HG03064 (cell line): Measurements from ENCODE around the gene SNRNP200.

Source experiments
- ATAC-seq: cut with Tn5 transposase; IDR thresholded peaks from one replicate; pipeline ENCODE4 v1.9.1; 2021; ENCODE audit warnings: low read depth; ENCODE audit not compliant: unreplicated experiment

The SNRNP200 gene

DNA sequence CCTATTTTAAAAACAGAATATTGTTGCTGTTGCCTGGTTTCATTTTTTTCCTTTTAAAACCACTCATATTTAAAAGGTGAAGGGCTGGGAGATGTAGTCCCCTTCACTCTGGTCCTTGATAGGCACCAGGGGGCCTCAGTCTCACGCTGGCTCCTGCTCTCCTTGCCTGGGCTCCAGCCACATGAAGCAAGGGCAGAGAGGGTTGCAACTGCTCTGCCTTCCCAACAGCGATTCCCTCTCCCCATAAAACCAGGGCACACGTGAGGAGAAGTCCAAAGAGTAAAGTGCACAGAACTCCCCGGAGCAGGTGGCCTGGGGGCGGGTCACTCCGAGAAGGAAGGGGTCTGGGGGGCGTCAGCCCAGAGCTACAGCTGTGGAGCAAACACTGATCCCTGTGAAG, 52.3 kb downstream of the SNRNP200 start:
- ATAC-seq: no peak

GRCh38 chr2:96252526-96252925, 52.8 kb downstream of the SNRNP200 start:
- ATAC-seq: no peak

DNA sequence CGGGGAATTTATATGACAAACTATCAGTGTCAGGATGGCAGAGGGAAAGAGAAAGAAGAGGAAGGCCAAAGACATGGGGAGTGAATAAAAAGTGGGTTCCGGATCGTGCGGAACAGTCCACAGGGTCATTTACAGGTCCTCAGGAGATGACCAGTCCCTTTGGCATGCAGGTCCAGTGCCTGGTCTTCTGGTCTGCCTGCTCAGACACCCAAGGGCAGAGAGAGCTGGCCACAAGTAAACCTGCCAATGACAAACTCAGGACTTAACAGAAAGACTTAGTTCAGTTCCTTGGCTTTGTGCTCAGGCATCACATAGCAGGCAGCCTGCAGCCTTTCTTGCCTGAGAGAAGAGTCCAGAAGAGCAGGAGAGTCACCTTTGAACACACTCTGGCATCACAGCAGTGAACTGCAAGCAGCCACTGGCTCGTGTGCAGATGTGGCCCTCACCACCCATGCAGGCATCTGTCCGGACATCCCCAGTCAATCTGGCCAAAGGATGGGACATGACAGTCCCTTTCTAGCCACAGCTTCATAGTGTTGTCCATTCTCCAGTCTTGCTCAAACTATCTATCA, 53.5 kb downstream of the SNRNP200 start:
- ATAC-seq: no peak

GRCh38 chr2:96250188-96250587, 55.2 kb downstream of the SNRNP200 start:
- ATAC-seq: no peak

DNA sequence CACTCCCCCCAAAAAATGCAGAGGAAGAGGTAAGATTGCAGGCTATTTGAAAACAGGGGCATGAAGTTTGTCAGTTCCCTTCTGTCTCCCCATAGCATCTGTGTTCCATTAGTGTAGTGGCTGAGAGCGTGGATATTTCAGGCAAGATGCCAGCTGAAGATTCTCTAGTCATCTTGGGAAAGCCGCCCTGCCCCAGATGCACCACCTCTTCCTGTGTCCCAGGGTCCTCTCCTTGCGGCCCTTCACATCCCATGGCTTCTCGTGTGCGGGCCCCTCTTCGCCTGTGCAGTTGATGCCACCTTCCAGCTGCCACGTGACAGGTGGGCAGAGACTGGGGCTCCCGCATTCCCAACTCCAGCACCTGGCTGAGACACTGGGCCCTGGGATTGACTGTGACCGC, 55.7 kb downstream of the SNRNP200 start:
- no peak for ATAC-seq

- no peak for ATAC-seq
Measured at GRCh38 chr2:96248624-96249023, 56.7 kb downstream of the SNRNP200 start.

- ATAC-seq: no peak
Measured at GRCh38 chr2:96247896-96248295, 57.5 kb downstream of the SNRNP200 start.

DNA sequence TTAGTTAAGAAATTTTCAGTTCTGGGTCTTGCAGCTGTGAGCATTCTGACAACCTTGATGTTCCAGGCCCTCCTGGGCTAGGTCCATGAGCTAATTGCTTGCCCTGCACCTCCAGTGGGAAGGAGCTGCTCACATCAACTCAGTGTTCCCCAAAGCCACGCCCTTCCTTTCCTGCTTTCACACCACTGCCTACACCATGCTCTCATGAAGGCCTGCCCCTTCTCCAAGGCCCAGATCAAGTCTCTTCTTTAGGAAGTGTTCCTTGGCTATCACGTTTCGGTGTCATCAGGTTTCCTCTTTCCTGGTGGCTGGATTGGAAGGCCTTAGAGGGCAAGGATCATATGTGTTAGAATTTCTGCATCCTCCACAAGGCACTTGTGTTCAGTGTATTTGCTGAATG, 58.3 kb downstream of the SNRNP200 start:
- ATAC-seq: no peak

- ATAC-seq: no peak
Measured at GRCh38 chr2:96245609-96246390, 59.5 kb downstream of the SNRNP200 start.

DNA sequence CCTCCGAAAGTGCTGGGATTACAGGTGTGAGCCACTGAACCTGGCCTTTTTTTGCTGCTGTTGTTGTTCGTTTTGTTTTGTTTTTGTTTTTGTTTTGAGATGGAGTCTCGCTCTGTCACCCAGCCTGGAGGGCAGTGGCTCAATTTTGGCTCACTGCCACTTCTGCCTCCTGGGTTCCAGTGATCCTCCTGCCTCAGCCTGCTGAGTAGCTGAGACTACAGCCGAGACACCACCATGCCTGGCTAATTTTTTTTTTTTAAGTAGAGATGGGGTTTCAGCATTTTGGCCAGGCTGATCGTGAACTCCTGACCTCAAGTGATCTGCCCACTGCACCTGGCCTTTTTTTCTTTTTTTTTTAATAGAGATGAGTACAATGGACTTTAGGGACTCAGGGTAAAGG, 61.5 kb downstream of the SNRNP200 start:
- no peak for ATAC-seq

DNA sequence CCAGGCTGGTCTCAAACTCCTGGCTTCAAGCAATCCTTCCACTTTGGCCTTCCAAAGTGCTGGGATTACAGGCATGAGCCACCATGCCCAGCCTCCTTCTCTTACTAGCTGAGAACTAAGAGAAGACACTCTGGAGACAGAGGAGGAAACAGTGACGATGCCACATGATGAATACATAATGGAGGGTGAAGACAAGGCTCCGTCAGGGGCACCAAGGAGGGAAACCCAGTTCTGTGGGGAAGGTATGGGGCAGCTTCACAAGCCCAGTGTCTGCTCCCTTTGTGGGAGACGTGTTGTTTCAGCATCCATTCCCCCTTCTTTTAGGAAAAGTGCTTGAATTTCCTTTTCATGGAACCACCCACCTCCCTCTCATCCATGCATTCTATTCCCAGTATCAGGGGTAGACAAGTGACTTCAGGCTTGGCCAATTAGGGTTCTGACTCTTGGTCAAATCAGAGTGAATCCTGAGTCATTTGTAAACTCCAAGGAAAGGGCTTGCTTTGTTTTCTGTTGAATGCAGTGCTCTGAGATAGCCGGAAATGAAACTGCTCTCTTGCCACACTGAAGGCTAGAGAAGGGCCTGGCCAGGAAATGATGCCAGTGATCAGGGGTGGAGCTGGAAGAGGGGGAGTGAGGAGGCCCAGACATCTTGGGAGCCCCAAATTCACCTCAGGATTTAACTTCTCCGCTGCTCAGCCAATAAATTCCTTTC, 63.3 kb downstream of the SNRNP200 start:
- peak; percentile 89 for ATAC-seq

GRCh38 chr2:96241227-96241626, 64.1 kb downstream of the SNRNP200 start:
- ATAC-seq: no peak

GRCh38 chr2:96240341-96241038, 64.9 kb downstream of the SNRNP200 start:
- ATAC-seq: no peak

- ATAC-seq: no peak
Measured at GRCh38 chr2:96239745-96240264, 65.5 kb downstream of the SNRNP200 start.

DNA sequence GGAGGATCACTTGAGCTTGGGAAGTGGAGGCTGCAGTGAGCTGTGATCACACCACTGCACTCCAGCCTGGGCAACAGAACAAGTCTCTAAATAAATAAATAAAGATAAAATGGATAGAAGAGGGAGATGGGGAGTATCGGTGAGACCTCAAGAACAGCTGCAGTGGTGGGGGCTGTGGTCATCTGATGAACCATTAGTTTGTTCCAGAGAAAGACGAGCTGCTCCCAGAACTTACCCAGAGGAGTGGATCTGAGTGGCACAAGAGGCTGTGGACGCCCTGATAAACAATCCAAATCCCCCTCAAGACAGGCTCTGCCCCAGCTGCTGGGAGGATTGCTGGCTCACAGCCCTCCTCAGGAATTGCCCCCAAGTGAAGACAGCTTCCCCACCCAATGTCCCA, 66.3 kb downstream of the SNRNP200 start:
- no peak for ATAC-seq

GRCh38 chr2:96238266-96238665, 67.1 kb downstream of the SNRNP200 start:
- ATAC-seq: no peak

- no peak for ATAC-seq
Measured at GRCh38 chr2:96236882-96237281, 68.5 kb downstream of the SNRNP200 start.

DNA sequence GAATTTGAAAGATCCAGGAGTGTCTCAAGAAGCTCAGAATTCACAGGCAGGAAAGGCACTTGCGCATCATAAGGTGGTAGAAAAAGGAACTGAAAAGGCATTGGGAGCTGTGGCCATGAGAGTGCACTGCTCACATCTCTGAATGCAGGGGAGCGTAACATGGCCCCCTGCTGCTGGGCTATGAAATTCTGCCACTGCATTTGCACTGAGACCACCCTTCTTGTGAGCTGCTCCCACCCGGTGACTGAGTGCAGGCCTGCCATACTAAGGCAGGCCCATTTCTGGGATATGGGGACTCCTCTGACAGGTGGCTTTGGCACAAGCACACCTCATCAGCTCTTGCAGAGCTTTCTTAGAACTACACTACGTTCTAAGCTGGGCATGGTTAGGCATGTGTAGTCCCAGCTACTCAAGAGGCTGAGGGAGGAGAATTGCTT, 71.4 kb downstream of the SNRNP200 start:
- peak; percentile 80 for ATAC-seq

DNA sequence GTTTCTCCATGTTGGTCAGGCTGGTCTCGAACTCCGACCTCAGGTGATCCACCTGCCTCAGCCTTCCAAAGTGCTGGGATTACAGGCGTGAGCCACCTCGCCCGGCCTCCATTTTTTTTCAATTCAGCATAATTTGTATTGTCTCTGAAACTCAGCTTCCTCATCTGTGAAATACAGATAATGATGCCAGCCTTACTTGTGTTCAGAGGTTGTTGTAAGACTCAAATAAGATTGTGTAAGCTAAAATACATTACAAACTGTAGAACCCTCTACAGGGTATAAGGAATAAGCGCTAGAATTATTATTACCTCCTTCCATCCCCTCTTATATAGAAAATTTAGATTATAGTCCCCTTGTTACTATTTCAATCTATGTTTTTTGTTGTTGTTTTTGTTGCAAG, 71.9 kb downstream of the SNRNP200 start:
- no peak for ATAC-seq

DNA sequence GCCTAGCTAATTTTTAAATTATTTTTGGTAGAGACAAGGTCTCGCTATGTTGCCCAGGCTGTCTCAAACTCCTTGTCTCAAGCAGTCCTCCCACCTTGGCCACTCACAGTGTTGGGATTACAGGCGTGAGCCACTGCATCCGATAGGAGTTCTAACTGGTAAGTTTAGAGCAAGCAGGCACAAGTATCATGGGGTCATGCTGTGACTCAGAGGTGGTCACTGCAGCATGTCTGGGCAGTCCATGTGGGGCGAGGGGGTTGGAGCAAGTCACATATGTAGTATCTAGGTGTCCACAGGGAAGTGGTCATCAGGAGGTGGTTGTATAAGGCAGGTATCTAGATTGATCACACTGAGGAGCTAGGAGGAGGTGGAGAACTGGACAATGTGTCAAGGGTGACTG, 74.0 kb downstream of the SNRNP200 start:
- ATAC-seq: no peak

- ATAC-seq: peak; percentile 63
Measured at GRCh38 chr2:96225016-96225533, 80.3 kb downstream of the SNRNP200 start.
